Kidney glomerular epithelial cell (primary cell): ENCODE data around the gene SH3RF3.

ENCODE experiments used
- DNase-seq: peaks from one replicate; lab custom pipeline; 2025; lab: John Stamatoyannopoulos, UW

The SH3RF3 gene

GRCh38 chr2:109313343-109313742, 184.3 kb downstream of the SH3RF3 start:
- no peak for DNase-seq

- no peak for DNase-seq
These were observed 187.1 kb downstream of the SH3RF3 start for GRCh38 chr2:109316091-109316490.

DNA sequence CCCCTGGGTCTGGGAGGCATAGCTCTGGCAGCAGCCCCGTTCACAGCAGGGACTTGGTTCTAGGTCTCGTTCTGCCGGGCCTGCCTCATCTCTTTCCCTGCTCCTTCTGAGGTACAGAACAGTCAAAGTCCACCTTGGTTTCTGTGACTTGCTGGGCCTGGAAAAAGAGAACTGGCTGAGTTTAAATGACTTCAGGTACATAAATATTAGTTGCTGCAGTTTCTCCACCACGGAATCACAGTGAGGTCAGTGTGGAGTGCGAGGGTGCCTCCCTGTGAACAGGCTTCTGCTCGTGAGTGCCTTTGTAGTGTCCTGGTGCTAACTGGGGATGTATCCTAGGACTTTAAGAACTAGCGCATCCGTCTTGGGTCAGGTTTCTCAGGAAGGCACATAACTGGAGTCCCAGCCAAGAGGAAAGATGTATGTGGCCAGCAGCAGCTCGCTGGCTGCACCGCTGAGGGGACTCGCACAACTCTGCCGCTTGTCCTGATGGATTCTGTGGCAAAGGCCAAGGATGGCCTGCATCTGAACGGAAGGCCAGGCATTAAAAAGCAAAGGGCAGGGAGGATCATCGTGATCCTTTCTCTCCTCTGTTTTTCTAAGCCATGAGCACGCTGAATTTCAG, 188.6 kb downstream of the SH3RF3 start:
- no peak for DNase-seq

DNA sequence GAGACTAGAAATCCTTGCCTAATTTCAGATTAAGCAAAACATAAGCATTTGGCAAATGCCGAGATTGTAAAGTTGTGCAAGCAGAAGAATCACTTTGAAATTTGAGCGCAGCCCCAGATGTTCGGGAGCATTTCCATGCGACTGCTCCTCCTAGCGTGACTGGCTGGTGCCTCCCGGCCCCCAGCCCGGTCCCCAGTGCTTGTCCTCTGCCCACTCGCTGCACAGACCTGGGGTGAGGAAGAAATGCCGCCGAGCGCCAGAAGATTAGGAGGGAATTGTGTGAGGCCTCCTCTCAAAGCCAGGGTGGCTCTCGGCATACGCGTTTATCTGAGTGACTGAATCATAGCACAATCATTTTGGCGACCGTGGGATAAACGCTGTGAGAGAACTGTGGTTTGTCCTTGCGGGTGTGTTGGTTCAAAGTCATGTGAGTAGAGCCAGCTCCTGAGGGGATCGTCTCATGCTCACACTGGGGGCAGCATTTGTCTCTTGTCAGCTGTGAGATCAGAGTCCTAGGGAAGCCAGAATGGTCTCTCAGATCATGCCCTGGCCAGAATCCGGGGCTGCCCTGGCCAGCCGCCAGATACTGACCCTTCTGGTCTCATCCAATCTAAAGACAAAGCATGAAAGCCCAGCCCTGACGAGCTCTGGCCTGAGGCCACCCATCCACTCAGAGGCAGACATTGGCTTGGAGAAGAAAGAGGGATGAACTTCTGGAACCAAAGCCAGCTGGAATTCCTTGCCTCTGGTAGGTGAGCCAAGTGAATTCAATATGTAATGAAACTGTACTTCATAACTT, 189.3 kb downstream of the SH3RF3 start:
- DNase-seq, result no peak

DNA sequence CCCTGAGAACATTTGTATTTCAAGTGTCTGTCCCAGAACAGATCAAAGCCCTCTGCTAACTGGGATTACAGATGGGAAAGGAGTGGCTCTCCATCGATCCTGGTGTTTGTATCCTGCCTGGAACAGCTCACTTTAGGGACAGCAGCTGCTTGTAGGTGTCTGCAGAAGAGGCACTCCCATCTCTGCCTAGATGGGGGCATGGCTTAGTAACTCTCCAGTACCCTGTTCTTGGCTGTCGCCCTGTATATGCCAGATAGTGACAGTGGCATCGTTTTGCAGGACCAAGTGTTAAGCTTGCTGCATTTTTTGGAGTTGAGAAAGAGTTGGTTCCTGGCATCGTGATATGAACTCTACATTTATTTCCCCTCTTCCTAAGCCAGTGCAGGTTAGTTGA, 189.9 kb downstream of the SH3RF3 start:
- no peak for DNase-seq

DNA sequence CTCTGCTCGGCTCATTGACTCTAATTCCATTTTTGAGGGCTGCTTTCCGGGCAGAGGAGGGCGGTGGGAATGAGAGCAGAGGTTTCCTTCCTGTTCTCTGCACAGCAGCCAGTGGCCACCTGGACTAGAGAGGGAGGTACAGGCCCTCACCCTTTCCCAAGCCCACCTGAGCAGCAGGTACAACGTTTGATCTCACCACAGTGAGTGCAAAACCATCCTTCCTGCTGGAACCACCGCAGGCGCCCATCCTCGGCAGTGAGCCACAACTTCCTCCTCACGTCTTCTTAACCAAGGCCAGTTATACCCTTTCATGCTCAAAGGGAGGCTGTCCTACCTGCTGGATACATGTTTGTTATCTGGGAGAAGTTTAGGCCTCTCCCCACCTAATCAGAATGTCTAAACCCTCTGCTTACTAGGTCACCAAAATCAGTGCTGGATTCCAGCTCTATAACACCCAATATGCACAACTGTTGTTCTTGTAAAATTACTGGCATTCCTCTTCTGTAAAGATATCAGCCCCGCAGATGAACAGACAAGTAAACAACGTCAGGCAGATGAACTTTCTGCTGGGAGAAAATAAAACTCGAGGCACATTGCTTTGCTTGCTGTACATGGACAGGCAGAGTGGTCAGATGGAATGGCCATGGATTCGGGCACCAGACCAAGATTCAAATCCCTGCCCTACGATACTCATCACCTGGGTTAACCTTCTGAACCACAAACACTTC, 191.4 kb downstream of the SH3RF3 start:
- DNase-seq, result no peak

DNA sequence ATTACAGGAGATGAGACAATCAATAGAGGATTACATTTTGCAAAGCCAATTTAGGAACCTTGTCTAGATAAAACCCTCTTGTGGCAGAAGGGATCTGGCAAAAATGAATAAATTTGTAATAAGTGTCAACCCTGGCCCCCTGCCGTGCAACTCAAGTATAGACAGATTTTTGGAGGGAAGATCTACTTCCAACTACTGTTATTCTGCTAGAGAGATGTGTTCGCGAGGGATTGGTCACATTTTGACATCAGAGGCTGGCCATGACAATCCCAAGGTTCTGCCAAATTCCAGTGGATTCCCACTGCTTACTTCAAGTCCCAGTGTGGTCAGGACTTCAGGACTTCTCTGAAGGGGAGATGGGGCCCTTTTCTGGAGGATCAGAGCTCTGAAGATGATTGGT, 192.6 kb downstream of the SH3RF3 start:
- no peak for DNase-seq

- DNase-seq, result no peak
These were observed 193.1 kb downstream of the SH3RF3 start for GRCh38 chr2:109322111-109322510.

DNA sequence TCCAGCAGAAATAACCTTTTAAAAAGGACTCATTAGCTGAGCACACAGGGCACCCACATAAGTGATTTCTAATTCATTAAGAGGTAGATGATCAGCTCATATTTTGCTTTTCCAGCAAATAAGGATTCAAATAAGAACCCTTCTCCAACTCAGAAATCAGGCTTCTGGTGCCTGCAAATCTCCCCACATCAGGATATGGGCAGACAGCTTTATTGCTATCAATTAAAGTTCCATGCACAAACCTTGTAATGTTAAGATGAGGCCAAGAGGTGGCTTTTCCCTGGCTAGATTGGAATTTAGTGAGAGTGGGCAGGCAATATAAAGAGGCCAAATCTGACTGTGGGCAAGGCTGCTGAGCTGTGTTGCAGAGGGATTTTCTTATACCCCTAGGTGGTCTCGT, 193.6 kb downstream of the SH3RF3 start:
- DNase-seq, result no peak

GRCh38 chr2:109324861-109325260, 195.9 kb downstream of the SH3RF3 start:
- no peak for DNase-seq

GRCh38 chr2:109325570-109325969, 196.6 kb downstream of the SH3RF3 start:
- no peak for DNase-seq

- no peak for DNase-seq
These were observed 197.3 kb downstream of the SH3RF3 start for GRCh38 chr2:109326306-109326705.

DNA sequence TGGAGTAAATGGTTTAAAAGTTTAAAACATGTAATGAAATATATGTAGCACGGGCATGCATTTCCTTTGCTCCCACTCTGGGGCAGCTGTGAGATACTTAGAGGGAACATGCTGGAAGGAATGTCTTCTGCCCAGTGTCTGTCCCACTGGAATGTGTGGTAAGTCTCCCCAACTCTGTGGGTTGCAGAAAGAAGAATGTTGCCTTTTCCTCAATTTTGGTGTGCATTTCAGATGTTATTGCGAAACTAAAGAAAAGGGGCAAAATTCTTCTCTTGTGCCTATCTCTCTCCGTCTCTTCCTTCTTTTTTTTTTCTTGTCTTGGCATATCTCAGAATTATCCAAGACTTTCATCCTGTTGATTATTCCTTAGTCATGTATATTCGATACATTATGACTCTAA, 201.1 kb downstream of the SH3RF3 start:
- DNase-seq, result no peak

- DNase-seq, result no peak
These were observed 202.1 kb downstream of the SH3RF3 start for GRCh38 chr2:109331081-109331480.

DNA sequence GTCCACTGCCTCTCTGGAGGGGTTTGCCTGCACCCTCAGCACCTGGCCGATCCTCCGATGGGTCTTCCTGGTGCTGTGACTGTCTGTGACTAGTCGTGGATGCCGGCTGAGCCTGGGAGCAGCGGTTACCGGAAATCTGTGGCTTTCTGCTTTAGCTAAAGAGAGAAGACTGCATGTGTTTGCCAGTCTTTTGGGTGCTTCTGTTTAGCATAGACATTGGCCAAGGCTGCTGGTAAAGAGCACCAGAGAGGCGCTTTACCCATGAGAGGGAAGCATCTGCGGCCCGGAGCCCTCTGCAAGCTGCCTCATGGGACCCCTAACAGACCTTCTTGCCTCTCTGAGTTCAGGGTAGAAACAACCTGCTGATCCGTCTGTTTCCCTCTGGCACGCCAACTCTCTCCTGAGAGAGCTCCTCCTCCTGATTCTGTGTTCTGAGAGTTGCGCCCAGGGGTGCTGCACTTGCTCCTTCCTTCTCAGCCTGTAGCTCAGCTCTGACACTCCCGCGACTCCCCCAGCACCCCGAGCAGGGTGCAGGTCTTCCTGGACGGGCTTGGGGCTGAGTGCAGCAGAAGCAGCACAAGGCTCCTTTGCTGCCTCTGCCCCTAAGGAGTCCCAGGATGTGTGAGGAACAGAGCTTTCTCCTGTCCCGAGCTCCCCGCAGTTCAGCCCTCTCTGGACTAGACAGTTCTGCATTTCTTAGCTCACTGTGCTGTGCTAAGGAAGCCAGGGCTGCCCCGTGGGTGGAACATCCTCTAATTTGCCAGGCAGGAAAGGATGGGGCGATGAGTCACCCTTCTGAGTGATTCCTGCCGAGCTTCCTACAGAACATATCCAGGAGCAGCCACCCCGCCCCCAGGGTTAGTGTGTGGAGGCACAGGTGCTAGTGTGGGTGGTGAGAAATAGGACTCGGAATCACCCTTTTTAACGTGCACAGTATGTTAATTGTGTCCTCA, 203.2 kb downstream of the SH3RF3 start:
- DNase-seq, result peak; percentile 70

DNA sequence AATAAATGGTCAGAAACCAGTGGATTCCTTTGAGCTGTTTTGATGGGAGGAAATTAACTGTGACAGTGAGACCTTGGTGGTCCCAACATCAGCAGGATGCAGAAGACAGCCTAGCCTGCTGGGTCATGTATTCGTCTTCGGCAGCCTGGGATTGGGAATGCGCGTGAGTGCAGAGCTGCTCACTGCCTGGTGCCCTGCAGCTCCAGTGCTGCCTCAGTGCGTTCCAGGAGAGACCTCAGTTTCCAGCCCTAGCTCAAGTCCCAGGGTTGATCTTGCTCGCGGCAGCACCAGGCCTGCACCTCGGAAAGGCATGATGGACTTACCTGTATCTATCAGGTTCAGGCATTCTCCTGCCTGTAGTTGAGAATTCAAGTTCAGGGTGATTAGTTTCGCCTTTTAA, 203.9 kb downstream of the SH3RF3 start:
- DNase-seq, result no peak

- no peak for DNase-seq
These were observed 204.6 kb downstream of the SH3RF3 start for GRCh38 chr2:109333414-109334210.

- DNase-seq, result no peak
These were observed 206.7 kb downstream of the SH3RF3 start for GRCh38 chr2:109335631-109336176.

DNA sequence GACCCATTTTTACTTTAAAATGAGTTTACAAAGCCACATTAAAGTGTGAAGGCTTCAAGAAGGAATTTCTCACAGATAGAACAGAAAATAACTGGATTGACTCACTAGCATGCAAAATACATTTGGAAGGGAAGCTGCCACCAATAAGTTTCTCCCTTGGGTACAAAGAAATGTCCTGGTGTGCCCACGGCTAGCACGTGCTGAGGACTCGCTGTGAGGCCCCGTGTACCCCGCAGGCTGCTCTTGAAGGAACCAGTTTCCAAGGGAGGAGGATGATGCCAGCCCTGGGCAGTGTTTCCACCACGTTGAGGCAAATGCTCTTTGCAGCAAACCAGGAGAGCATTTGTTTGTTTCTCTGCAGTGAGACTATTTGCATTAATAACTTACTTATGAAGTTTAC, 207.3 kb downstream of the SH3RF3 start:
- no peak for DNase-seq

DNA sequence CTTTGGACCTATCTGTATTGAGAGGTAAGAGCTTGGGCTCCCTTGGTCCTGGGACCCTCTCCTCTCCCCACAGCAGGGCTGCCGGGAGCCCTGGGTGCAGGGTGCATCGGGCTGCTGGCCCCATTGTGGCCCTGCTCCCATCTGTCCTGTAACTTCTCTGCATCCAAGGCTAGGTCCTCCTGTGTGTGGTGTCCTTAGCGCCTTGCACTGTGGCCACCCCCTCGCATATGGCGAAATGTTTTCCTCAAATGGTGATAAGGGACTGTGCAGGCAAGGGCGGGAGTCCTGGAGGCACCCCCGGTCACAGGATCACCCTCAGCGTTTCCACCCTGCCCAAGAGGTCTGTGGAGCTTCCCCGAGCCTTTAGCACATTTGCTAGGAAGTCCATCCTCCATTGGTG, 208.2 kb downstream of the SH3RF3 start:
- no peak for DNase-seq

GRCh38 chr2:109339519-109339966, 210.5 kb downstream of the SH3RF3 start:
- peak; percentile 15 for DNase-seq
